Breast epithelium (tissue), 4 donors: Measurements from ENCODE around the gene FITM2. TPM values are rescaled to one million over a fixed set of nuclear protein-coding genes. Genes with fewer than 3 reads are reported as not detected.

Source experiments
- DNase-seq, 2 donors: peaks; one replicate each; pipeline ENCODE4 v3.0.0-alpha.2; 2019; ENCODE audit warnings: low spot score in 2 of 2
- H3K27ac ChIP-seq, 2 donors: fragments of 200-600 bp; sonication (generic) in 1 of 2; one replicate each; pipeline ENCODE4 v1.5.1; 2016 to 2019; ENCODE audit warnings: mild to moderate bottlenecking in 1 of 2
- H3K27me3 ChIP-seq, 2 donors: fragments of 200-600 bp; sonication (generic) in 1 of 2; one replicate each; pipeline versions ENCODE4 v1.5.1 to v1.6.0; 2017 to 2019; ENCODE audit warnings: control low read depth in 1 of 2, mild to moderate bottlenecking in 1 of 2
- H3K36me3 ChIP-seq: fragments of 200-600 bp; one replicate; pipeline ENCODE4 v1.5.1; 2019
- H3K4me1 ChIP-seq, 2 donors: fragments of 200-600 bp; sonication (generic); one replicate each; pipeline ENCODE4 v1.5.1; 2016 to 2019; ENCODE audit warnings: control low read depth in 1 of 2
- H3K4me3 ChIP-seq, 3 donors: fragments of 200-600 bp; sonication (generic); 1 replicate in 2 of 3; 2 replicates in 1 of 3; pipeline ENCODE4 v1.5.1; 2016 to 2019; ENCODE audit warnings: mild to moderate bottlenecking in 3 of 3, moderate library complexity in 2 of 3
- H3K9me3 ChIP-seq, 2 donors: fragments of 200-600 bp; sonication (generic) in 1 of 2; one replicate each; pipeline ENCODE4 v1.5.1; 2016 to 2019; ENCODE audit warnings: control low read depth in 1 of 2
- POLR2A ChIP-seq: fragments of 450-650 bp; IDR thresholded peaks from one replicate; pipeline ENCODE4 v1.6.1; 2016; ENCODE audit warnings: antibody characterized with exemption, mild to moderate bottlenecking, moderate library complexity
- POLR2AphosphoS5 ChIP-seq, 3 donors: sonication (generic); formaldehyde crosslinking; IDR thresholded peaks; one replicate each; pipeline ENCODE4 v1.6.1; 2017; ENCODE audit warnings: antibody characterized with exemption in 3 of 3
- intact Hi-C: fragments of 100-400 bp; cut with DNase I; formaldehyde crosslinking; loops from one replicate; pipeline ENCODE4 v1.15.1; 2023; ENCODE audit warnings: low total_unique reads
- total RNA-seq, 3 donors: library from RNA; depleted of rRNA; stranded (reverse); fragments of >200 nt; gene quantifications; one replicate each; pipeline ENCODE4 v1.1.0, GENCODE V29; 2016
- TF ChIP-seq, protein P1 (sequence below), 3 donors: fragments of 450-650 bp; IDR thresholded peaks; one replicate each; pipeline ENCODE4 v1.5.1; 2016 to 2017; ENCODE audit warnings: antibody characterized with exemption in 3 of 3, mild to moderate bottlenecking in 3 of 3, moderate library complexity in 3 of 3

Gene FITM2
- total RNA-seq, 3 donors from 2014 or later, result 8.8 to 17.0 (median 9.2) TPM

GRCh38 chr20:44324343-44324742 lies 13.3 kb upstream of the FITM2 start:
- Histone ChIP-seq H3K27ac (no peak overlapping the region), H3K9me3 (no peaks in the 10 kb centered on the region), H3K36me3 (no peaks in the 10 kb centered on the region), H3K4me3 (no peak overlapping the region), H3K4me1 (no peaks in the 10 kb centered on the region), H3K27me3 (peaks cover 0 to 6% of the 10 kb centered on the region in 2 donors)
- intact Hi-C loops, result no loop called here
- TF ChIP-seq POLR2A (no peak), POLR2AphosphoS5 (IDR thresholded peaks at IDR 0.05) (no peak)
- TF ChIP-seq, protein P1, sequence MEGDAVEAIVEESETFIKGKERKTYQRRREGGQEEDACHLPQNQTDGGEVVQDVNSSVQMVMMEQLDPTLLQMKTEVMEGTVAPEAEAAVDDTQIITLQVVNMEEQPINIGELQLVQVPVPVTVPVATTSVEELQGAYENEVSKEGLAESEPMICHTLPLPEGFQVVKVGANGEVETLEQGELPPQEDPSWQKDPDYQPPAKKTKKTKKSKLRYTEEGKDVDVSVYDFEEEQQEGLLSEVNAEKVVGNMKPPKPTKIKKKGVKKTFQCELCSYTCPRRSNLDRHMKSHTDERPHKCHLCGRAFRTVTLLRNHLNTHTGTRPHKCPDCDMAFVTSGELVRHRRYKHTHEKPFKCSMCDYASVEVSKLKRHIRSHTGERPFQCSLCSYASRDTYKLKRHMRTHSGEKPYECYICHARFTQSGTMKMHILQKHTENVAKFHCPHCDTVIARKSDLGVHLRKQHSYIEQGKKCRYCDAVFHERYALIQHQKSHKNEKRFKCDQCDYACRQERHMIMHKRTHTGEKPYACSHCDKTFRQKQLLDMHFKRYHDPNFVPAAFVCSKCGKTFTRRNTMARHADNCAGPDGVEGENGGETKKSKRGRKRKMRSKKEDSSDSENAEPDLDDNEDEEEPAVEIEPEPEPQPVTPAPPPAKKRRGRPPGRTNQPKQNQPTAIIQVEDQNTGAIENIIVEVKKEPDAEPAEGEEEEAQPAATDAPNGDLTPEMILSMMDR (IDR thresholded peaks at IDR 0.05), result no peak
- DNase-seq, result no peak

DNA sequence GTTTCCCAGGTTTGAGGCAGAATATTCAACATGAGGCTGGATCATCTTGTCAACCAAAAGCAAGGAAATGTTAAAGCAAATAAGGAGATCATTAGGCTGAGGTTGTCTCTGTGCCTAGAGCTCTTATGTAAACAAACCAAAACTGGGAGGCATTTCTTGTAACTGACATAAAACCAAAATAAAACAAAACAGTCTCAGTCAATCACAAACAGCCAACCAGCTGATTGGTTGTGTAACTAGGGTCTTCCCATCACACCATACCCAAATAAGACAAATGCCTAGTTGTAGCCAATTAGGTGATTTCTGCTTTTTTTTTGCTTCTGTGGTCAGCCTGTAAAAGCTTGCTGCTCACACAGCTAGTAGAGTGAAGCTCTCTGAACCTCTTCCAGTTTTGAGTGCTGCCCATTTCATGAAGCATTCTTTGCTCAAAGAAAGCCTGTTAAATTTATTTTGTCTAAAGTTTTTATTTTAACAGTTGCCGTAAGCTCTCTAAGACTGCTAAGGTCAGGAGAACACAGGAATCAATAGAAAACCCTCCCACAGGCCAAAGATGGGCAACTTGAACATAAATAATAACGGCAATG lies 8.9 kb upstream of the FITM2 start:
- no peak for DNase-seq
- no peak overlapping the region for H3K27ac ChIP-seq
- no peaks in the 10 kb centered on the region for H3K4me1 ChIP-seq
- no peaks in the 10 kb centered on the region for H3K27me3 ChIP-seq
- no peaks in the 10 kb centered on the region for H3K9me3 ChIP-seq
- TF ChIP-seq, protein P1 (IDR thresholded peaks at IDR 0.05), result no peak
- TF ChIP-seq POLR2AphosphoS5 (IDR thresholded peaks at IDR 0.05) (no peak), POLR2A (no peak)
- H3K36me3 ChIP-seq, result no peaks in the 10 kb centered on the region
- intact Hi-C loops, result no loop called here
- no peak overlapping the region for H3K4me3 ChIP-seq

DNA sequence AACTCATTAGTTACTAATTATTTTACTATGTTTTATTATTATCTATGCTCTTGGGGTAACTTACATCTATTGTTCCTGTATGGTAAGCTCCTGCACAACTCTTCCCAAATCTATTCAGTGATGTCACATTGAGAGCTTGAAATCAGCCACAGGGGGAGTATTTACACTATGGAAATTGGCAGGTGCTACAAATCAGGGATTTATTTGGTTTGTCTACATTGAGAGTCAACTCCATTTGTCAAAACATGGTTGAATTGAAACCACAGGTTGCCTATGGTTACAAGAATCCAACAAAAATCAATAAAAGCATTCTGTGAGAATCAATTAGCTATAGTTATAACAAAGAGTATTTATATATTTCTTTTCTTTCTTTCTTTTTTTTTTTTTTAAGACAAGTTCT lies 3.9 kb upstream of the FITM2 start:
- Histone ChIP-seq H3K4me3 (no peak overlapping the region), H3K27ac (no peak overlapping the region), H3K9me3 (no peaks in the 10 kb centered on the region), H3K27me3 (no peaks in the 10 kb centered on the region), H3K4me1 (peaks cover 4 to 8% of the 10 kb centered on the region in 2 donors), H3K36me3 (no peaks in the 10 kb centered on the region)
- DNase-seq, result no peak
- intact Hi-C loops, result loop anchor here (5.0 kb wide), 1 partner anchor 98 kb away; no protein-coding TSS in a partner anchor
- TF ChIP-seq POLR2AphosphoS5 (IDR thresholded peaks at IDR 0.05) (no peak), POLR2A (no peak)
- TF ChIP-seq, protein P1 (IDR thresholded peaks at IDR 0.05), result no peak

GRCh38 chr20:44309763-44310663 lies 989 bp downstream of the FITM2 start:
- TF ChIP-seq, protein P1 (IDR thresholded peaks at IDR 0.05), result no peak
- TF ChIP-seq POLR2A, result no peak
- no peak for TF ChIP-seq POLR2AphosphoS5 (IDR thresholded peaks at IDR 0.05)
- intact Hi-C loops, result loop anchor here (5.0 kb wide), 1 partner anchor 93 kb away; no protein-coding TSS in a partner anchor
- H3K27ac ChIP-seq, result peak overlapping the region; percentile 43 to 61
- no peak for DNase-seq
- H3K4me3 ChIP-seq, result peak overlapping the region; percentile 63 to 97 (median 76)
- H3K27me3 ChIP-seq, result no peaks in the 10 kb centered on the region
- no peaks in the 10 kb centered on the region for H3K36me3 ChIP-seq
- H3K9me3 ChIP-seq, result no peaks in the 10 kb centered on the region
- peaks cover 4 to 11% of the 10 kb centered on the region in 2 donors for H3K4me1 ChIP-seq

DNA sequence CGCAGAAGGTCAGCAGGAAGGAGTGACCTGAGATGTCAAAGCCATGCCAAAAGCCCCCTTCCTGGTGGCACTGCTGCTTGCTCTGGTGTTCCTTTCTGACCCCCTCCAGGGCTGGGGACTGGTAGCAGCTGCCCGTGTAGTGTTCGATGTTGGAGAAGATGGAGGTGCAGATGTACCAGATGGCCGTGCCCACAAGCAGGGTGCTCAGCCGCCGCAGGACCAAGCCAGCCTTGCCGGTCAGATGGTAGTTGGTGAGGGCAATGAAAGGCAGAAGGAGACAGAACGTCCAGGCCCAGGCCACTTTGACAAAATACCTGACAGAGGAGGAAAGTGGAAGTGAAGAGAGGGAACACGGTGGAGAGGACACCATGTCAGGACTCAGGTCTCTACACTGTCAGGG lies 4.1 kb downstream of the FITM2 start:
- no peaks in the 10 kb centered on the region for H3K9me3 ChIP-seq
- TF ChIP-seq POLR2AphosphoS5 (IDR thresholded peaks at IDR 0.05) (no peak), POLR2A (no peak)
- TF ChIP-seq, protein P1 (IDR thresholded peaks at IDR 0.05), result no peak
- H3K36me3 ChIP-seq, result no peaks in the 10 kb centered on the region
- no peaks in the 10 kb centered on the region for H3K27me3 ChIP-seq
- no peak for DNase-seq
- H3K4me3 ChIP-seq, result no peak overlapping the region
- H3K27ac ChIP-seq, result no peak overlapping the region
- H3K4me1 ChIP-seq, result peaks cover 4 to 11% of the 10 kb centered on the region in 2 donors
- intact Hi-C loops, result no loop called here
